Sigmoid colon (tissue), 7 donors: ENCODE results near the gene SH3RF3. TPM values are rescaled to one million over a fixed set of nuclear protein-coding genes. Genes with fewer than 3 reads are reported as not detected.

Source experiments
- DNase-seq: peaks from one replicate; pipeline ENCODE4 v3.0.0-alpha.2; 2019
- H3K27ac ChIP-seq, 4 donors: fragments of 200-600 bp; sonication (generic); one replicate each; pipeline ENCODE4 v1.5.1; 2016 to 2019; ENCODE audit warnings: mild to moderate bottlenecking in 1 of 4
- H3K27me3 ChIP-seq, 3 donors: fragments of 200-600 bp; sonication (generic); one replicate each; pipeline ENCODE4 v1.5.1; 2019; ENCODE audit warnings: mild to moderate bottlenecking in 1 of 3
- H3K36me3 ChIP-seq, 4 donors: fragments of 200-600 bp; sonication (generic); one replicate each; pipeline ENCODE4 v1.5.1; 2016 to 2019
- H3K4me1 ChIP-seq, 4 donors: fragments of 200-600 bp; sonication (generic); one replicate each; pipeline ENCODE4 v1.5.1; 2017 to 2019
- H3K4me3 ChIP-seq, 4 donors: fragments of 200-600 bp; sonication (generic); one replicate each; pipeline ENCODE4 v1.5.1; 2017 to 2019; ENCODE audit warnings: mild to moderate bottlenecking in 2 of 4, moderate library complexity in 1 of 4
- H3K9me3 ChIP-seq, 4 donors: fragments of 200-600 bp in 3 of 4; sonication (generic) in 3 of 4; one replicate each; pipeline versions ENCODE4 v1.5.1 to v1.6.1; 2013 to 2019
- EP300 ChIP-seq, 4 donors: sonication (generic); formaldehyde crosslinking; IDR thresholded peaks; one replicate each; pipeline ENCODE4 v1.6.1; 2017; ENCODE audit warnings: antibody characterized with exemption in 4 of 4
- POLR2A ChIP-seq, 2 donors: fragments of 450-650 bp; IDR thresholded peaks; one replicate each; pipeline ENCODE4 v1.6.1; 2016; ENCODE audit warnings: antibody characterized with exemption in 2 of 2, mild to moderate bottlenecking in 2 of 2, moderate library complexity in 2 of 2
- POLR2AphosphoS5 ChIP-seq, 4 donors: sonication (generic); formaldehyde crosslinking; IDR thresholded peaks; one replicate each; pipeline ENCODE4 v1.6.1; 2017; ENCODE audit warnings: antibody characterized with exemption in 4 of 4
- WGBS, 2 donors: extraction: QIAGEN DNeasy Blood & Tissue Kit; methylation state at CpG; one replicate each; pipeline ENCODE4 v1.1.7; 2013; 5-methylcytosine and 5-hydroxymethylcytosine counted together
- intact Hi-C: fragments of 100-400 bp; cut with DNase I; formaldehyde crosslinking; loops from one replicate; pipeline ENCODE4 v1.15.1; 2023
- polyA plus RNA-seq, 3 donors: library from polyadenylated mRNA; stranded (reverse); fragments of 200-250 nt; gene quantifications; one replicate each; pipeline ENCODE4 v1.2.3, GENCODE V29; 2013
- total RNA-seq, 4 donors: library from RNA; depleted of rRNA; stranded (reverse); fragments of >200 nt; gene quantifications; one replicate each; pipeline ENCODE4 v1.1.0, GENCODE V29; 2016
- TF ChIP-seq, protein P1 (sequence below), 4 experiments: fragments of 450-650 bp in 3 of 4; fragments of 200-600 bp in 1 of 4; IDR thresholded peaks; one replicate each; pipeline ENCODE4 v1.5.1; 2016 to 2019; ENCODE audit warnings: antibody characterized with exemption in 4 of 4, mild to moderate bottlenecking in 3 of 4, moderate library complexity in 2 of 4
- donor health status: healthy with polysubstance abuse.
- donor health status: Bipolar disorder and iron deficiency.
- donor health status: healthy.

Gene SH3RF3
- total and polyA plus RNA-seq, 7 donors: 0.69 to 10.0 (median 3.4) TPM

- no peaks in the 10 kb centered on the region for H3K27me3 ChIP-seq
- no peaks in the 10 kb centered on the region for H3K36me3 ChIP-seq
- H3K4me3 ChIP-seq: no peak overlapping the region
- DNase-seq: peak; percentile 42
- WGBS, 2 donors: 43 to 76% methylated on average over 20 of the region's 20 CpGs
- H3K4me1 ChIP-seq: no peaks in the 10 kb centered on the region
- intact Hi-C loops: no loop called here
- H3K27ac ChIP-seq: no peak overlapping the region
- no peak for TF ChIP-seq EP300 (IDR thresholded peaks at IDR 0.05)
- TF ChIP-seq, protein P1, sequence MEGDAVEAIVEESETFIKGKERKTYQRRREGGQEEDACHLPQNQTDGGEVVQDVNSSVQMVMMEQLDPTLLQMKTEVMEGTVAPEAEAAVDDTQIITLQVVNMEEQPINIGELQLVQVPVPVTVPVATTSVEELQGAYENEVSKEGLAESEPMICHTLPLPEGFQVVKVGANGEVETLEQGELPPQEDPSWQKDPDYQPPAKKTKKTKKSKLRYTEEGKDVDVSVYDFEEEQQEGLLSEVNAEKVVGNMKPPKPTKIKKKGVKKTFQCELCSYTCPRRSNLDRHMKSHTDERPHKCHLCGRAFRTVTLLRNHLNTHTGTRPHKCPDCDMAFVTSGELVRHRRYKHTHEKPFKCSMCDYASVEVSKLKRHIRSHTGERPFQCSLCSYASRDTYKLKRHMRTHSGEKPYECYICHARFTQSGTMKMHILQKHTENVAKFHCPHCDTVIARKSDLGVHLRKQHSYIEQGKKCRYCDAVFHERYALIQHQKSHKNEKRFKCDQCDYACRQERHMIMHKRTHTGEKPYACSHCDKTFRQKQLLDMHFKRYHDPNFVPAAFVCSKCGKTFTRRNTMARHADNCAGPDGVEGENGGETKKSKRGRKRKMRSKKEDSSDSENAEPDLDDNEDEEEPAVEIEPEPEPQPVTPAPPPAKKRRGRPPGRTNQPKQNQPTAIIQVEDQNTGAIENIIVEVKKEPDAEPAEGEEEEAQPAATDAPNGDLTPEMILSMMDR (IDR thresholded peaks at IDR 0.05): no peak
- TF ChIP-seq POLR2AphosphoS5 (IDR thresholded peaks at IDR 0.05): no peak
- TF ChIP-seq POLR2A (IDR thresholded peaks at IDR 0.05): no peak
- no peaks in the 10 kb centered on the region for H3K9me3 ChIP-seq
Observed at GRCh38 chr2:109521233-109522062, 392.4 kb downstream of the SH3RF3 start.

GRCh38 chr2:109522063-109522374 is 393.0 kb downstream of the SH3RF3 start:
- Histone ChIP-seq H3K9me3 (no peaks in the 10 kb centered on the region), H3K36me3 (no peaks in the 10 kb centered on the region), H3K27me3 (no peaks in the 10 kb centered on the region), H3K27ac (no peak overlapping the region), H3K4me1 (no peaks in the 10 kb centered on the region), H3K4me3 (no peak overlapping the region)
- peak; percentile 28 for DNase-seq
- TF ChIP-seq EP300 (IDR thresholded peaks at IDR 0.05) (no peak), POLR2A (IDR thresholded peaks at IDR 0.05) (no peak), POLR2AphosphoS5 (IDR thresholded peaks at IDR 0.05) (no peak)
- TF ChIP-seq, protein P1 (IDR thresholded peaks at IDR 0.05): no peak
- 75 to 87% methylated on average over 7 of the region's 7 CpGs for WGBS, 2 donors
- intact Hi-C loops: no loop called here

GRCh38 chr2:109523121-109523520 is 394.1 kb downstream of the SH3RF3 start:
- Histone ChIP-seq H3K27ac (no peak overlapping the region), H3K36me3 (no peaks in the 10 kb centered on the region), H3K9me3 (no peaks in the 10 kb centered on the region), H3K4me3 (no peak overlapping the region), H3K4me1 (no peaks in the 10 kb centered on the region), H3K27me3 (no peaks in the 10 kb centered on the region)
- WGBS, 2 donors: 77 to 80% methylated on average over 6 of the region's 6 CpGs
- intact Hi-C loops: no loop called here
- DNase-seq: peak; percentile 21
- no peak for TF ChIP-seq EP300 (IDR thresholded peaks at IDR 0.05)
- no peak for TF ChIP-seq POLR2AphosphoS5 (IDR thresholded peaks at IDR 0.05)
- TF ChIP-seq POLR2A (IDR thresholded peaks at IDR 0.05): no peak
- TF ChIP-seq, protein P1 (IDR thresholded peaks at IDR 0.05): no peak

DNA sequence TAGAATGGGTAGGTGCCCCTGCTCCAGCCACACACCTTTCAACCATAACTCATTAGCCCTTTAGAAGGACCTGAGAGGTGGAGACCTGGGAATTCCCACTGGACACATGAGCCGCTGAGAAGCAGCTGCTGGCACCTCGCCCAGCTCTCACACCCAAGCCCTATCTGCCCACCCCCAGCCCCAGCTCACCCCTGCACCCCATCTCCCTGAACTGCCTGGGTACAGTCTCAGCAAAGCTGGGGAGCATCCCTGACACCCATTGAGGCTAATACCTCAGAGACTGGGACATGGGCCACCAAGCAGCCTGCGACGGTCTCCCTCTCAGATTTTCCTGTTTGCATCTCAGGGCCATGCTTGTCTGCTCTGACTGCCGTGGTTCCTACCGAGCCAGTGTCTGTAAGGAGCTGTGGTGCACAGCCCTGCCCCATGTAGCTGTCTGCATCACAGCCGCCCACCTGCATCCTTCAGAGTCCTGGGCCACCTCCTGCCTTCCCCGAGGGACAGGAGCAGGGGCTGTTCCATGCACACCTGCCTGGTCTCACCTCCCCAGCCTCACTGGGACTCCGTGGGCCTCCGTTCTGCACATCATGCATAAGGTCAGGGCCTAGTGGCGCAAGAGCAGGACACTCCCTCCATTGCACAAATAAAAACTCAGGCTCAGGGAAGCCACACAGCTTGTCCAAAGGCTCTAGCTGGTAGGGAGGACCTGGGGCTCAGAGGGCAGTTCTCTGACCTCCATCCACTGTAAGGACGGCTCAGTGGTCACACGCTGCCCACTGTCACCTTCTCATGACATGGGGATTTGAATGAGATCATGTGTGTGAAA is 394.7 kb downstream of the SH3RF3 start:
- intact Hi-C loops: no loop called here
- H3K9me3 ChIP-seq: no peaks in the 10 kb centered on the region
- H3K4me3 ChIP-seq: no peak overlapping the region
- no peaks in the 10 kb centered on the region for H3K27me3 ChIP-seq
- no peaks in the 10 kb centered on the region for H3K36me3 ChIP-seq
- WGBS, 2 donors: 78 to 85% methylated on average over 13 of the region's 13 CpGs
- H3K4me1 ChIP-seq: no peaks in the 10 kb centered on the region
- H3K27ac ChIP-seq: no peak overlapping the region
- peak; percentile 58 for DNase-seq
- TF ChIP-seq POLR2A (IDR thresholded peaks at IDR 0.05): no peak
- TF ChIP-seq, protein P1 (IDR thresholded peaks at IDR 0.05): no peak
- TF ChIP-seq EP300 (IDR thresholded peaks at IDR 0.05): no peak
- no peak for TF ChIP-seq POLR2AphosphoS5 (IDR thresholded peaks at IDR 0.05)
